HEK293 (cell line): ENCODE results near the gene LGALS4.

Experiments
- MYNN ChIP-seq: fragments of 450-650 bp; formaldehyde crosslinking; IDR thresholded peaks from 2 replicates; pipeline ENCODE4 v1.5.1; 2016; ENCODE audit warnings: missing biosample characterization, missing genetic modification characterization, borderline replicate concordance
- MZF1 ChIP-seq: fragments of 450-650 bp; formaldehyde crosslinking; IDR thresholded peaks from 2 replicates; pipeline ENCODE4 v1.5.1; 2017; ENCODE audit warnings: missing biosample characterization, missing genetic modification characterization, borderline replicate concordance
- SCRT2 ChIP-seq: fragments of 450-650 bp; formaldehyde crosslinking; IDR thresholded peaks from 2 replicates; pipeline ENCODE4 v1.5.1; 2016; ENCODE audit warnings: missing biosample characterization, missing genetic modification characterization
- SP2 ChIP-seq: fragments of 450-650 bp; formaldehyde crosslinking; IDR thresholded peaks from 2 replicates; pipeline ENCODE4 v1.5.1; 2016; ENCODE audit warnings: missing biosample characterization, missing genetic modification characterization
- ZBTB1 ChIP-seq: fragments of 450-650 bp; formaldehyde crosslinking; IDR thresholded peaks from 2 replicates; pipeline ENCODE4 v1.5.1; 2016; ENCODE audit warnings: missing biosample characterization, missing genetic modification characterization
- ZBTB26 ChIP-seq: fragments of 450-650 bp; formaldehyde crosslinking; optimal IDR thresholded peaks from 2 replicates; pipeline ENCODE3; 2016; ENCODE audit warnings: missing biosample characterization, mild to moderate bottlenecking, missing genetic modification characterization
- ZNF121 ChIP-seq: fragments of 450-650 bp; formaldehyde crosslinking; IDR thresholded peaks from 2 replicates; pipeline ENCODE4 v1.5.1; 2016; ENCODE audit warnings: missing biosample characterization, missing genetic modification characterization
- ZNF146 ChIP-seq: fragments of 450-650 bp; formaldehyde crosslinking; IDR thresholded peaks from 2 replicates; pipeline ENCODE4 v1.5.1; 2016; ENCODE audit warnings: missing biosample characterization, missing genetic modification characterization
- ZNF175 ChIP-seq: fragments of 450-650 bp; formaldehyde crosslinking; IDR thresholded peaks from 2 replicates; pipeline ENCODE4 v1.5.1; 2016; ENCODE audit warnings: missing biosample characterization, missing genetic modification characterization
- ZNF621 ChIP-seq: fragments of 450-650 bp; formaldehyde crosslinking; IDR thresholded peaks from 2 replicates; pipeline ENCODE4 v1.5.1; 2017; ENCODE audit warnings: missing biosample characterization, missing genetic modification characterization
- ZSCAN30 ChIP-seq: fragments of 450-650 bp; IDR thresholded peaks from 2 replicates; pipeline ENCODE4 v1.5.1; 2018; ENCODE audit warnings: missing biosample characterization, mild to moderate bottlenecking, missing genetic modification characterization, moderate library complexity
- TF ChIP-seq, protein P1 (sequence below): fragments of 450-650 bp; formaldehyde crosslinking; IDR thresholded peaks from 2 replicates; pipeline ENCODE4 v1.5.1; 2016; ENCODE audit warnings: missing biosample characterization, missing genetic modification characterization

DNA sequence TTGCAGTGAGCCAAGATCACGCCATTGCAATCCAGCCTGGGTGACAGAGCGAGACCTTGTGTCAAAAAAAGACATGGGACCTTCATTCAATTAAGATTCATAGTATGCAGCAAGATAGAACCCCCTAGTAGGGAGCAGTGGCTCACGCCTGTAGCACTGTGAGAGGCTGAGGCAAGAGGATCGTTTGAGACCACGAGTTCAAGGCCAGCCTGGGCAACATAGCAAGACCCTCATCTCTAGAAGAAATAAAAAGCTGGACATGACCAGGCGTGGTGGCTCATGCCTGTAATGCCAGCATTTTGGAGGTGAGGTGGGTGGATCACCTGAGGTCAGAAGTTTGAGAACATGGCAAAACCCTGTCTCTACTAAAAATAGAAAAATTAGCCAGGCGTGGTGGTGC is 32.3 kb downstream of the LGALS4 start:
- TF ChIP-seq, protein P1, sequence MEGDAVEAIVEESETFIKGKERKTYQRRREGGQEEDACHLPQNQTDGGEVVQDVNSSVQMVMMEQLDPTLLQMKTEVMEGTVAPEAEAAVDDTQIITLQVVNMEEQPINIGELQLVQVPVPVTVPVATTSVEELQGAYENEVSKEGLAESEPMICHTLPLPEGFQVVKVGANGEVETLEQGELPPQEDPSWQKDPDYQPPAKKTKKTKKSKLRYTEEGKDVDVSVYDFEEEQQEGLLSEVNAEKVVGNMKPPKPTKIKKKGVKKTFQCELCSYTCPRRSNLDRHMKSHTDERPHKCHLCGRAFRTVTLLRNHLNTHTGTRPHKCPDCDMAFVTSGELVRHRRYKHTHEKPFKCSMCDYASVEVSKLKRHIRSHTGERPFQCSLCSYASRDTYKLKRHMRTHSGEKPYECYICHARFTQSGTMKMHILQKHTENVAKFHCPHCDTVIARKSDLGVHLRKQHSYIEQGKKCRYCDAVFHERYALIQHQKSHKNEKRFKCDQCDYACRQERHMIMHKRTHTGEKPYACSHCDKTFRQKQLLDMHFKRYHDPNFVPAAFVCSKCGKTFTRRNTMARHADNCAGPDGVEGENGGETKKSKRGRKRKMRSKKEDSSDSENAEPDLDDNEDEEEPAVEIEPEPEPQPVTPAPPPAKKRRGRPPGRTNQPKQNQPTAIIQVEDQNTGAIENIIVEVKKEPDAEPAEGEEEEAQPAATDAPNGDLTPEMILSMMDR (tag by site-specific recombination): no peak
- TF ChIP-seq SCRT2 (tag by site-specific recombination) (no peak), ZSCAN30 (tag by site-specific recombination) (no peak), ZNF121 (tag by site-specific recombination) (peak; percentile 85; the same call in 1 of the 2 replicates), ZNF146 (tag by site-specific recombination) (no peak), ZNF175 (tag by site-specific recombination) (no peak), ZNF621 (tag by site-specific recombination) (no peak), ZBTB1 (tag by site-specific recombination) (no peak), ZBTB26 (tag by site-specific recombination) (no peak), MZF1 (tag by site-specific recombination) (no peak), MYNN (tag by site-specific recombination) (no peak), SP2 (tag by site-specific recombination) (no peak)
